ENCODE data around the gene ASTN2. TPM values are rescaled to one million over a fixed set of nuclear protein-coding genes. Genes with fewer than 3 reads are reported as not detected.

The ASTN2 gene
- polyA plus RNA-seq, 1 experiment, result 6.6 TPM

DNA sequence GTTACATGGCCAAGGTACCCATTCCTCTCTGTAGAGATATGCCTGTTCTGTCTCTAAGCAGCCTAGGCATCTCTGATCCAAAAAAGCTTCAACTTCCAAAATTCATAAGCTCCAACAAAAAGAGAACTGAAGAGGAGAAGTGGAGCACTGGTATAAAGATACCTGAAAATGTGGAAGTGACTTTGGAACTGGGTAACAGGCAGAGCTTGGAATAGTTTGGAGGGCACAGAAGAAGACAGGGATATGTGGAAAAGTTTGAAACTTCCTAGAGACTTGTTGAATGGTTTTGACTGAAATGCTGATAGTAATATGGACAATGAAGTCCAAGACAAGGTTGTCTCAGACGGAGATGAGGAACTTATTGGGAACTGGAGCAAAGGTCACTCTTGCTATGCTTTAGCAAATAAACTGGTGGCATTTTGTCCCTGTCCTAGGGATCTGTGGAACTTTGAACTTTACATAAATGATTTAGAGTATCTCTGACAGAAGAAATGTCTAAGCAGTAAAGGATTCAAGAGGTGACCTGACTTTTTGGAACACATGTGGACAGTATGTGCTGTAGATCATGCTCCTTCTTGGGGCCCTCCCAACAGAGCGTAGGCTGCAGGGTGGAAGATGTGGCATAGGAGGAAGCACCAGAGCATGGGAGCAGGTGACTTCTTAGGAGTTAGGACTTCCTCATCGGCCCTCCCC lies 889.9 kb downstream of the ASTN2 start:
- CTCF ChIA-PET, result no interaction called here
- Histone ChIP-seq H3K27ac (ENCODE audit: low read depth, low read length) (no peak overlapping the region), H3K9me3 (ENCODE audit: control insufficient read depth, insufficient read depth, low read length) (peaks cover 3% of the 10 kb centered on the region; the same call in 1 of the 2 replicates), H3K27me3 (ENCODE audit: control insufficient read depth, insufficient read depth, low read length) (no peaks in the 10 kb centered on the region), H3K4me3 (ENCODE audit: low read depth, low read length) (no peak overlapping the region)
- TF ChIP-seq, protein P1, sequence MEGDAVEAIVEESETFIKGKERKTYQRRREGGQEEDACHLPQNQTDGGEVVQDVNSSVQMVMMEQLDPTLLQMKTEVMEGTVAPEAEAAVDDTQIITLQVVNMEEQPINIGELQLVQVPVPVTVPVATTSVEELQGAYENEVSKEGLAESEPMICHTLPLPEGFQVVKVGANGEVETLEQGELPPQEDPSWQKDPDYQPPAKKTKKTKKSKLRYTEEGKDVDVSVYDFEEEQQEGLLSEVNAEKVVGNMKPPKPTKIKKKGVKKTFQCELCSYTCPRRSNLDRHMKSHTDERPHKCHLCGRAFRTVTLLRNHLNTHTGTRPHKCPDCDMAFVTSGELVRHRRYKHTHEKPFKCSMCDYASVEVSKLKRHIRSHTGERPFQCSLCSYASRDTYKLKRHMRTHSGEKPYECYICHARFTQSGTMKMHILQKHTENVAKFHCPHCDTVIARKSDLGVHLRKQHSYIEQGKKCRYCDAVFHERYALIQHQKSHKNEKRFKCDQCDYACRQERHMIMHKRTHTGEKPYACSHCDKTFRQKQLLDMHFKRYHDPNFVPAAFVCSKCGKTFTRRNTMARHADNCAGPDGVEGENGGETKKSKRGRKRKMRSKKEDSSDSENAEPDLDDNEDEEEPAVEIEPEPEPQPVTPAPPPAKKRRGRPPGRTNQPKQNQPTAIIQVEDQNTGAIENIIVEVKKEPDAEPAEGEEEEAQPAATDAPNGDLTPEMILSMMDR (IDR thresholded peaks at IDR 0.05; ENCODE audit: low read depth, low read length), result no peak
- POLR2A ChIA-PET, result no interaction called here
- DNase-seq (ENCODE audit: low read depth, low spot score), result no peak

DNA sequence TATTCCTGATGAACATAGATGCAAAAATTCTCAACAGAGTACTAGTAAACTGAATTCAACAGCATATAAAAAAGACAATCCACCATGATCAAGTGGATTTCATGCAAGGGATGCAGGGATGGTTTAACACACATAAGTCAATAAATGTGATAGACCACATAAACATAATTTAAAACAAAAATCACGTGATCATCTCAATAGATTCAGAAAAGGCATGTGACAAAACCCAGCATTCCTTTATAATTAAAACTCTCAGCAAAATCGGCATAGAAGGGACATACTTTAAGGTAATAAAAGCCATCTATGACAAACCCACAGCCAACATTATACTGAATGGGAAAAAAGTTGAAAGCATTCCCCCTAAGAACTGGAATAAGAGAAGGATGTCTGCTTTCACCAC lies 894.6 kb downstream of the ASTN2 start:
- CTCF ChIA-PET, result no interaction called here
- Histone ChIP-seq H3K27me3 (ENCODE audit: control insufficient read depth, insufficient read depth, low read length) (no peaks in the 10 kb centered on the region), H3K27ac (ENCODE audit: low read depth, low read length) (no peak overlapping the region), H3K9me3 (ENCODE audit: control insufficient read depth, insufficient read depth, low read length) (no peaks in the 10 kb centered on the region), H3K4me3 (ENCODE audit: low read depth, low read length) (no peak overlapping the region)
- DNase-seq (ENCODE audit: low read depth, low spot score), result no peak
- POLR2A ChIA-PET, result no interaction called here
- TF ChIP-seq, protein P1 (IDR thresholded peaks at IDR 0.05; ENCODE audit: low read depth, low read length), result no peak

DNA sequence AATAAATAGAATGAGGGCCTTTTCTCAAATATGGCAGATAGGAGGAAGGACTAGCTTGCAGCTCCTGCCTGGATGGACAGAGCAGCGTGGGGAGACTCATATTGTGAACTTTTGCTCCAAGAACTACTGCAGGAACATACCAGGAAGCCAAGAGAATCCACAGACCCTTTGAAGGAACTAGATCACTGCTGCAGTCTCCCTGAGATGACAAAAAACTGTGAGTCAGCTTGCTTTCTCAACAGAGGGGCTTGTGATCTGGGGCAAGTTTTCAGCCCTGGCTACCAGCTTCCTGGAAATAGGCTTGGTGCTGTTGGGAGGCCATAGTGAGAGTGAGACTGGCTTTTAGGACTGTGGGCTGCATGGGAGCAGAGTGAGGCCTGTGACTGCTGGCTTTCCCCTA lies 898.4 kb downstream of the ASTN2 start:
- no peak for DNase-seq (ENCODE audit: low read depth, low spot score)
- H3K4me3 ChIP-seq (ENCODE audit: low read depth, low read length), result no peak overlapping the region
- TF ChIP-seq, protein P1 (IDR thresholded peaks at IDR 0.05; ENCODE audit: low read depth, low read length), result no peak
- CTCF ChIA-PET, result no interaction called here
- H3K27ac ChIP-seq (ENCODE audit: low read depth, low read length), result no peak overlapping the region
- H3K9me3 ChIP-seq (ENCODE audit: control insufficient read depth, insufficient read depth, low read length), result peaks cover 6% of the 10 kb centered on the region; the same call in 1 of the 2 replicates
- POLR2A ChIA-PET, result no interaction called here
- H3K27me3 ChIP-seq (ENCODE audit: control insufficient read depth, insufficient read depth, low read length), result no peaks in the 10 kb centered on the region

DNA sequence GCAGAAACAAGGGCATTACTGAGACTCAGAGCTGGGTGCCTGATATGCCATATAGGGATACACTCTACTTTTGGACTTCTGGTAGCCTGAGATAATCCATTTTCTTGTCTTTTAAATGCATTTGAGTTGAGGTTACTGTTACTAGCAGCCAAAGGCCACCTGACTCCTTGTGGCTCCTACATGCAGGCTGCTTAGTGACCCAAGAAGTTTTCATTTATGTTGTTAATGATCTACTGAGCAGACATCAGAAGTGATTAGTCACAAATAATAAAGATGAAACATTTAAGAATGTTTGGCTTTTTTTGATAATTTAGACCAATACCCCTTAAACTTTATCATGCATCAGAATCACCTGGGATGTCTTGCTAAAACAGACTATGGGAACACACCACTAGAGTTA lies 899.3 kb downstream of the ASTN2 start:
- ChIA-PET CTCF (no interaction called here), POLR2A (no interaction called here)
- H3K9me3 ChIP-seq (ENCODE audit: control insufficient read depth, insufficient read depth, low read length), result peaks cover 6% of the 10 kb centered on the region; the same call in 1 of the 2 replicates
- H3K27ac ChIP-seq (ENCODE audit: low read depth, low read length), result no peak overlapping the region
- TF ChIP-seq, protein P1 (IDR thresholded peaks at IDR 0.05; ENCODE audit: low read depth, low read length), result no peak
- H3K4me3 ChIP-seq (ENCODE audit: low read depth, low read length), result no peak overlapping the region
- no peak for DNase-seq (ENCODE audit: low read depth, low spot score)
- H3K27me3 ChIP-seq (ENCODE audit: control insufficient read depth, insufficient read depth, low read length), result no peaks in the 10 kb centered on the region

DNA sequence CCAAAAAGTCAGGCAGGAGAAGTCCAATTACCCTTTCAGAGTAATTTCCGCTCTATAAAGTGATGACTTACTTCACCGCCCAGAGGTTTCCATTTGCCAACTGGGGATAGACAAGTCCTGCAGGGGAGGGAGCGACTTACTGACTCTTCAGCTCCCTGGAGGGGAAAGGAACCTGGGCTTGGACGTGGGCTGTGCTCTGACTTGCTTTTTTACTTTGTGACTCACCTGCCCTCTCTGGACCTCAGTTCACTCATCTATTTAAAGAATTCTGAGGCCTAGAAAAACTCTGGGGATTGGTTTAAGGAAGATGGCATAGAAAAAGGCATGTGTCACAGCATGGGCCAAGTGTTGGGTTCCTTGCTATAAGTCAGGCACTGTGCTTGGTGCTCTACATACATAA lies 908.2 kb downstream of the ASTN2 start:
- ChIA-PET POLR2A (no interaction called here), CTCF (no interaction called here)
- no peaks in the 10 kb centered on the region for H3K9me3 ChIP-seq (ENCODE audit: control insufficient read depth, insufficient read depth, low read length)
- no peak for DNase-seq (ENCODE audit: low read depth, low spot score)
- TF ChIP-seq, protein P1 (IDR thresholded peaks at IDR 0.05; ENCODE audit: low read depth, low read length), result no peak
- H3K27ac ChIP-seq (ENCODE audit: low read depth, low read length), result no peak overlapping the region
- H3K27me3 ChIP-seq (ENCODE audit: control insufficient read depth, insufficient read depth, low read length), result no peaks in the 10 kb centered on the region
- no peak overlapping the region for H3K4me3 ChIP-seq (ENCODE audit: low read depth, low read length)

Measured in AG04450 (cell line).